Measurements from ENCODE around the gene HOXD11.

HOXD11 gene

GRCh38 chr2:176080540-176081375 is 26.3 kb upstream of the HOXD11 start:
- Histone ChIP-seq H3K4me3 (replicated peaks; ENCODE audit: low read depth, low read length) (no peak overlapping the region), H3K36me3 (ENCODE audit: control insufficient read depth, insufficient read depth, low read length) (no peaks in the 10 kb centered on the region), H3K27me3 (replicated peaks; ENCODE audit: control insufficient read depth, insufficient read depth, low read length) (peaks cover 1% of the 10 kb centered on the region; the same call in 1 of the 2 replicates)
- DNase-seq (ENCODE audit: extremely low read depth, insufficient read length): no peak
- TF ChIP-seq CTCF (IDR thresholded peaks at IDR 0.05; ENCODE audit: insufficient read depth, low read length, poor library complexity, severe bottlenecking): no peak

DNA sequence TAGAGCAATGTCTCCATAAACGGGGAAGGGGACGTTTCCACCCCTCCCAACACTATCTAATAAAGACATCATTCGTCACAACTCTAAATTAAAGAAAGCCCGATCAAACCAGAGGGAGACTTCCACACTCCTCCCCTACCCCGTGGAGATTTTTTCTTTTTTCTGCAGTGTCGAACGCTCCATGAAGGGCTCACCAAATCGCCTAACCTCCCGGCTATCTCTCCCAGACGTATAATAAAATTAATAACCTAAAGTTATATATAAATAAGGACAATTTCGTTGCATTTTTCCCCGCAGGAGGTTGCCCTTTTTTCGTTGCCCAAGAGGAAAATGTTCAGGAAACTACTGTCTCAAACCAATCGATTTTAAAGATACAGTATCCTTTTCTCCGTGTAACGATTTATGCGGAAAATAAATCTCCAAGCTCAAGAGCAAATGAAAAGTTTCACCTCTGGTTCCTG is 25.7 kb upstream of the HOXD11 start:
- TF ChIP-seq CTCF (IDR thresholded peaks at IDR 0.05; ENCODE audit: insufficient read depth, low read length, poor library complexity, severe bottlenecking): no peak
- H3K36me3 ChIP-seq (ENCODE audit: control insufficient read depth, insufficient read depth, low read length): no peaks in the 10 kb centered on the region
- H3K27me3 ChIP-seq (replicated peaks; ENCODE audit: control insufficient read depth, insufficient read depth, low read length): peaks cover 1% of the 10 kb centered on the region; the same call in 1 of the 2 replicates
- H3K4me3 ChIP-seq (replicated peaks; ENCODE audit: low read depth, low read length): no peak overlapping the region
- DNase-seq (ENCODE audit: extremely low read depth, insufficient read length): no peak

DNA sequence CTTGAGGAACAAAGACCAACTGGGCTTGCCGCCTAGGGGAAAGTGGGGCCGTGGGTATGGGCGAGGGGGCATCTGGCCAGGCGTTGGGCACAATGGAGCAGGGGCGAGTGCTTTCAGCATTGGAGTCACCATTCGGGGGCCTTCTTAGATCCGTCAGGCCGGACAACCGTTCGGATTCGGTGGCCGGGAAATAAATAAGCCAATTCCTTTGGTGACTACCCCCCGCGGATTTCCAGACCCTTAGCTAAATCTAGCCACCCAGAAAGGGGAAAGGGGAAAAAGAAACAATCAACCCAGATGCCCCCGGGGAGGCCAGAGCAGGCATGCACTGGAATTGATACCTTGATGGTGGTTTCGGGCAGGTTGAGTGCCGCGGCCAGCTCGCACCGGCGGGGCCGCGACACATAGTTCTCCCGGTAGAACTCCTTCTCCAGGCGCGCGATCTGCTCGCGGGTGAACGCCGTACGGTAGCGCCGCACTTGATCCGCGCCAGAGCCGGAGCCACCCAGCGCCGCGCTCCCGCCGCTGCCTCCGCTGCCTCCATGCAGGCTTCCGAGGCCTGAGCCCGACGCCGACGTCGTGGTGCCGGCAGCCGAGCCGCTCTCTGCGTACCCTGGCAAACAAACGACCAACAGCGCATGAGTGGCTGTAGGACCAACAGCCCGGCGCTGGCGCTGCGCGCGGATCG is 25.1 kb upstream of the HOXD11 start:
- H3K36me3 ChIP-seq (ENCODE audit: control insufficient read depth, insufficient read depth, low read length): no peaks in the 10 kb centered on the region
- no peak for DNase-seq (ENCODE audit: extremely low read depth, insufficient read length)
- H3K4me3 ChIP-seq (replicated peaks; ENCODE audit: low read depth, low read length): no peak overlapping the region
- no peak for TF ChIP-seq CTCF (IDR thresholded peaks at IDR 0.05; ENCODE audit: insufficient read depth, low read length, poor library complexity, severe bottlenecking)
- peaks cover 1% of the 10 kb centered on the region; the same call in 1 of the 2 replicates for H3K27me3 ChIP-seq (replicated peaks; ENCODE audit: control insufficient read depth, insufficient read depth, low read length)

DNA sequence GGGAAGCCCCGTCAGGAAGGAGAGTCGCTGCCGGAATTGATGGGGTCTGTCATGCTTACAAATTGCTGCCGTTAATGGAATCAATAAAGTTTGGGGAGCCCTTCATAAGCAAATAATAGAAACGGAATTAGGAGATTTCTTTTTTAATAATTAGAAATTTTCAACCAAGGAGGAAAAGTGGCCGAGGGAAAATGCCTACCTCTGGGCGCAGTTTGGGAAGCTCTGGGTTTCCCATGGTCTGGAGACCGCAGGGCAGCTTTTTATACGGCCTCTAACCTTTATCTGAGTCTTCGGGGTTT is 24.6 kb upstream of the HOXD11 start:
- Histone ChIP-seq H3K36me3 (ENCODE audit: control insufficient read depth, insufficient read depth, low read length) (no peaks in the 10 kb centered on the region), H3K27me3 (replicated peaks; ENCODE audit: control insufficient read depth, insufficient read depth, low read length) (peaks cover 1% of the 10 kb centered on the region; the same call in 1 of the 2 replicates), H3K4me3 (replicated peaks; ENCODE audit: low read depth, low read length) (no peak overlapping the region)
- DNase-seq (ENCODE audit: extremely low read depth, insufficient read length): no peak
- no peak for TF ChIP-seq CTCF (IDR thresholded peaks at IDR 0.05; ENCODE audit: insufficient read depth, low read length, poor library complexity, severe bottlenecking)

- no peaks in the 10 kb centered on the region for H3K36me3 ChIP-seq (ENCODE audit: control insufficient read depth, insufficient read depth, low read length)
- no peak overlapping the region for H3K4me3 ChIP-seq (replicated peaks; ENCODE audit: low read depth, low read length)
- DNase-seq (ENCODE audit: extremely low read depth, insufficient read length): no peak
- peaks cover 3% of the 10 kb centered on the region for H3K27me3 ChIP-seq (replicated peaks; ENCODE audit: control insufficient read depth, insufficient read depth, low read length)
- no peak for TF ChIP-seq CTCF (IDR thresholded peaks at IDR 0.05; ENCODE audit: insufficient read depth, low read length, poor library complexity, severe bottlenecking)
These were observed 24.0 kb upstream of the HOXD11 start for GRCh38 chr2:176082824-176083751.

Data from GM06990 (cell line).